HG03097 (cell line): Measurements from ENCODE around the gene TMEM82.

ENCODE experiments used
- ATAC-seq: cut with Tn5 transposase; IDR thresholded peaks from one replicate; pipeline ENCODE4 v1.9.1; 2021; ENCODE audit not compliant: unreplicated experiment, low FRiP score

TMEM82 gene

DNA sequence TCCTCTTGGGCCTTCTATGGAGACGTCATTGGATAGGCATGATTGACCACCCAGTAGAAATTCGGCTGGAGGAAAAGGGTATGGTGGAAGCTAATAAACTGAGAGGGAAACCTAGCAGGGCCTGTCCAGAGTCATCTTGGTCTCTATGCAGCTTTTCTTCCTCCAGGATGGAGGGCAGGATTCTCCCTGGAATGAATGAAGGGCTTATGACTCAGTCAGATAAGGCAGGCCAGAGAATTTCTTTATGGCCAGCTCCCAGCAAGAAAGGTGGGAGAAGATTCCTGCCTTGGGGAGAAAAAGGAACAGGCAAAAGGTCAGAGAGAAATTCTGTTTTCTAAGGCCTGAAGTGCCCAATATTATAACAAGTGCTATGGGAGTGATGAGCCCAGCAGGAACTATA, 33.4 kb downstream of the TMEM82 start:
- no peak for ATAC-seq

DNA sequence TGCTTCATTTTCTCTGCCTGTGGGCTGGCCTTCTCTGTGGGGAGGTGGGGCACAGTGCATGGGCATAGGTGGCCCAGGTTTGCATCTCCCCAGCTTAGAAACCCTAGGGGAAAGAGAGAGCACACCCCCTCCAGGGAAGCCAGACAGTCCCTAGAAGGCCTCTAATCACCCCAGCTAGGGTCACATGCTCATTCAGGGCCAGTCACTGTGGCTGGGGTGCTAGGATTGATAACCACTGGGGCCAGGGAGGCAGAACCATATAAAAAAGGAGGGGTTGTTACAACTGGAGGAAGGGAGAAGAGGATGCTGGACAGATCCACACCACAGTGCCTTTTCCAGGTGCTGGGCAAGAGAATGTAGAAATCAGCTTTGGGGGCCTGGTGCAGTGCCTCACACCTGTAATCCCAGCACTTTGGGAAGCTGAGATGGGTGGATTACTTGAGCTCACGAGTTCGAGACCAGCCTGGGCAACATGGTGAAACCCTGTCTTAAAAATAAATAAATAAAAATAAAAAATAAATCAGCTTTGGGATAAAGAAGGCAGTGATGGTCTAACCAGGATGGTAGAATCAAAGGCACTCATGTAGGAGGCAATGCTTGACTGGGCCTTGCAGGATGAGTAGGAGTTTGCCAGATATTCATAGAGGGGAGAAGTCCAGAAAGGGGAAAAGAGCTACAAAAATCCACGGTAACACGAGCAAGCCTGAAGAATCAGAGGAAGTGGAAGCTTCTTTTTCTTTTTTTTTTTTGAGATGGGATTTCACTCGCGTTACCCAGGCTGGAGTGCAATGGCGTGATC, 35.8 kb downstream of the TMEM82 start:
- no peak for ATAC-seq

DNA sequence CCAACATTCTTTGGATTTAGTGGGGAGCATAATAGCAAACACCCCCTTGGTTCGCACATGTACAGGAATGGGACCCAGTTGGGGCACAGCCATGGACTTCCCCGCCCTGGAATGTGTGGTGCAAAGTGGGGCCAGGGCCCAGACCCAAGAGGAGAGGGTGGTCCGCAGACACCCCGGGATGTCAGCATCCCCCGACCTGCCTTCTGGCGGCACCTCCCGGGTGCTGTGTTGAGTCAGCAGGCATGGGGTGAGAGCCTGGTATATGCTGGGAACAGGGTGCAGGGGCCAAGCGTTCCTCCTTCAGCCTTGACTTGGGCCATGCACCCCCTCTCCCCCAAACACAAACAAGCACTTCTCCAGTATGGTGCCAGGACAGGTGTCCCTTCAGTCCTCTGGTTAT, 43.4 kb downstream of the TMEM82 start:
- ATAC-seq, result no peak

DNA sequence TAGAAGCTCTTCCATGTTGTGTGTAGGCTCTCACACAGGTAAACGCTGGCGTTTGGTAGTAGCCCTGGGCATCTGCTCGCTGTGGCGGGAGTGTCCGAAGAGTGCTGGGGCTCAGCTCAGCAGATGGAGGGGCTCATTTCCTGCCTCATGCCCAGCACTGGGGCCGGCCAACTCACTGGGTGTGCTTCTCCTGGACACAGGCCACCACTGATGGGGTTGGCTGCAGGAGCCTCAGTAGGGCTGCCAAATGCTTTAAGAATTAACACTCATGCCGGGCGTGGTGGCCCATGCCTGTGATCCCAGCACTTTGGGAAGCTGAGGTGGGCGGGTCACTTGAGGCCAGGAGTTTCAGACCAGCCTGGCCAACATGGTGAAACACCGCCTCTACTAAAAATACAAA, 44.3 kb downstream of the TMEM82 start:
- ATAC-seq, result no peak

DNA sequence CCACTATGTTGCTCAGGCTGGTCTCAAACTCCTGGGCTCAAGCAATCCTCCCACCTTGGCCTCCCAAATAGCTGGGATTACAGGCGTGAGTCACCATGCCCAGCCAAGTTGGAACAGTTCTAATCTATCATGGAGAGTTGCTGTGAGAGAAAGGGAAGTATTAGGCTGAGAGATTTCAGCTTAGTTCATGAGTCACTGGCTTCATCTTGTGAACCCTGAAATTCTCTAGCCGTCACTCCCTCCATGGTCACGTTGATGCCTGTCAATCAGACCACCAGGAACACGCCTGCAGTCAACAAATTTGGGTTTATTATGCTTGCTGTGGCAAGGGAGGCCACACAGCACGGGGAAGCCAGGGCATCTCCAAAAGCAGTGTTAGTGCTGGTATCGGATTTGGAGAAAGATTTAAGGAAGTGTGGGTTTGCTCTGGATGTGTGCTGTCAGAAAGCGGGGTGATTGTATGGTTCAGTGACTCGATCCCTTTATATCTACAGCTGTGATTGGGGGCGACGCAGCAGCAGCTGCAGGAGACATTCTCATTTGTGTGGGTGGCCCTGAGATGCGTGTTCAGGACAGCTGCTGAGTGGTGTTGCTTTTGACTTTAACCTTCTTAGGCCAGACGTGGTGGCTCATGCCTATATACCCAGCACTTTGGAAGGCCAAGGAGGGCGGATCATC, 46.5 kb downstream of the TMEM82 start:
- no peak for ATAC-seq

DNA sequence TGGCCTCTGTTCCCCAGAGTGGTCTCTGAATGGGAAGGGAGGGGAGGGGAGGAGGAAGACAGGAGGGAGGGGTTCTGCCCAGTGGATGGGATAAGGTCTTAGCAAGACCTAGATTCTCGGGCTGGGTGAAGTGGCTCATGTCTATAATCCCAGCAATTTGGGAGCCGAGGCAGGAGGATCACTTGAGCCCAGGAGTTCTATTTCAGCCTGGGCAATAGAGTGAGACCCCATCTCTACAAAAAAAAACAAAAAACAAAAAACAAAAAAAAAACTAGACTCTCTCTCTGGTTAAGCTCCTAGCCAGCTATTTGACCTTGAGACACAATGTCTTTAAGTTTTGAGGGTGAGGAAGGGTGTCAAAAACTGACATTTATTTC, 53.8 kb downstream of the TMEM82 start:
- no peak for ATAC-seq
